PFSK-1 (cell line): ENCODE data around the gene ERBB4.

Experiments used
- FOXP2 ChIP-seq: optimal IDR thresholded peaks from 2 replicates; pipeline ENCODE3; 2011; ENCODE audit warnings: borderline replicate concordance, control low read depth, inconsistent platforms; ENCODE audit not compliant: insufficient read depth; ENCODE audit errors: extremely low read length, extremely low read depth
- POLR2AphosphoS5 ChIP-seq: IDR thresholded peaks from 2 replicates; pipeline ENCODE4 v1.6.1; 2012; ENCODE audit warnings: low read depth, mild to moderate bottlenecking, control low read depth, low read length, moderate library complexity
- REST ChIP-seq, 2 experiments: IDR thresholded peaks; 2 replicates each; pipeline versions ENCODE4 v1.6.1 to v1.8.0; 2011 to 2012; ENCODE audit warnings: low read depth in 2 of 2, low read length in 2 of 2, control low read depth in 1 of 2, inconsistent platforms in 1 of 2, mild to moderate bottlenecking in 1 of 2, moderate library complexity in 1 of 2; ENCODE audit not compliant: insufficient read depth in 1 of 2
- SIN3A ChIP-seq: IDR thresholded peaks from 2 replicates; pipeline ENCODE4 v1.6.1; 2012; ENCODE audit warnings: mild to moderate bottlenecking, low read length, moderate library complexity, borderline replicate concordance; ENCODE audit not compliant: insufficient read depth
- TAF1 ChIP-seq: IDR thresholded peaks from 2 replicates; pipeline ENCODE4 v1.6.1; 2012; ENCODE audit warnings: low read length, control low read depth, borderline replicate concordance; ENCODE audit not compliant: insufficient read depth

The ERBB4 gene

GRCh38 chr2:212089873-212090272 lies 448.7 kb downstream of the ERBB4 start:
- no peak for TF ChIP-seq TAF1
- no peak for TF ChIP-seq POLR2AphosphoS5
- no peak for TF ChIP-seq SIN3A
- no peak for TF ChIP-seq REST (IDR thresholded peaks at IDR 0.05; ENCODE audit: insufficient read depth in 1 of 2, low read depth in 2 of 2, low read length in 2 of 2)
- no peak for TF ChIP-seq FOXP2

GRCh38 chr2:212088353-212088752 lies 450.2 kb downstream of the ERBB4 start:
- TF ChIP-seq TAF1 (no peak), FOXP2 (no peak), REST (IDR thresholded peaks at IDR 0.05; ENCODE audit: insufficient read depth in 1 of 2, low read depth in 2 of 2, low read length in 2 of 2) (no peak), SIN3A (no peak), POLR2AphosphoS5 (no peak)

GRCh38 chr2:212083492-212083891 lies 455.1 kb downstream of the ERBB4 start:
- no peak for TF ChIP-seq FOXP2
- TF ChIP-seq TAF1, result no peak
- TF ChIP-seq SIN3A, result no peak
- no peak for TF ChIP-seq POLR2AphosphoS5
- TF ChIP-seq REST (IDR thresholded peaks at IDR 0.05; ENCODE audit: insufficient read depth in 1 of 2, low read depth in 2 of 2, low read length in 2 of 2), result no peak

- TF ChIP-seq POLR2AphosphoS5, result no peak
- no peak for TF ChIP-seq TAF1
- TF ChIP-seq SIN3A, result no peak
- no peak for TF ChIP-seq REST (IDR thresholded peaks at IDR 0.05; ENCODE audit: insufficient read depth in 1 of 2, low read depth in 2 of 2, low read length in 2 of 2)
- TF ChIP-seq FOXP2, result no peak
These were observed 460.5 kb downstream of the ERBB4 start for GRCh38 chr2:212078103-212078502.

- TF ChIP-seq SIN3A (no peak), FOXP2 (no peak), REST (IDR thresholded peaks at IDR 0.05; ENCODE audit: insufficient read depth in 1 of 2, low read depth in 2 of 2, low read length in 2 of 2) (no peak), TAF1 (no peak), POLR2AphosphoS5 (no peak)
These were observed 462.1 kb downstream of the ERBB4 start for GRCh38 chr2:212076456-212076855.
